ENCODE data around the gene RALGDS. TPM values are rescaled to one million over a fixed set of nuclear protein-coding genes. Genes with fewer than 3 reads are reported as not detected.

Gene RALGDS
- total and polyA plus RNA-seq, 9 of the 15 experiments (the other 6 are each of a cell fraction or from before 2014, with no cell fraction given), result 0.75 to 43.3 (median 27.1) TPM

GRCh38 chr9:133122935-133123611 is 2.0 kb upstream of the RALGDS start (continued):
- TF ChIP-seq PHF8 (IDR thresholded peaks at IDR 0.05; ENCODE audit: borderline replicate concordance, low read length), result no peak; the same call in 1 of the 2 replicates
- TF ChIP-seq LEF1 (IDR thresholded peaks at IDR 0.05), result peak; percentile 93
- no peak for TF ChIP-seq PURB (CRISPR knock-in tag; IDR thresholded peaks at IDR 0.05; ENCODE audit: low read depth)
- no peak for TF ChIP-seq SIN3B (IDR thresholded peaks at IDR 0.05; ENCODE audit: low read depth)
- TF ChIP-seq NR1H2 (CRISPR knock-in tag; IDR thresholded peaks at IDR 0.05), result no peak
- TF ChIP-seq MEIS2 (IDR thresholded peaks at IDR 0.05; ENCODE audit: partially characterized antibody), result peak; percentile 98
- no peak for TF ChIP-seq IFI16 (CRISPR knock-in tag; IDR thresholded peaks at IDR 0.05)
- TF ChIP-seq MTA1 (IDR thresholded peaks at IDR 0.05; ENCODE audit: borderline replicate concordance), result peak; percentile 89
- TF ChIP-seq, protein P1, sequence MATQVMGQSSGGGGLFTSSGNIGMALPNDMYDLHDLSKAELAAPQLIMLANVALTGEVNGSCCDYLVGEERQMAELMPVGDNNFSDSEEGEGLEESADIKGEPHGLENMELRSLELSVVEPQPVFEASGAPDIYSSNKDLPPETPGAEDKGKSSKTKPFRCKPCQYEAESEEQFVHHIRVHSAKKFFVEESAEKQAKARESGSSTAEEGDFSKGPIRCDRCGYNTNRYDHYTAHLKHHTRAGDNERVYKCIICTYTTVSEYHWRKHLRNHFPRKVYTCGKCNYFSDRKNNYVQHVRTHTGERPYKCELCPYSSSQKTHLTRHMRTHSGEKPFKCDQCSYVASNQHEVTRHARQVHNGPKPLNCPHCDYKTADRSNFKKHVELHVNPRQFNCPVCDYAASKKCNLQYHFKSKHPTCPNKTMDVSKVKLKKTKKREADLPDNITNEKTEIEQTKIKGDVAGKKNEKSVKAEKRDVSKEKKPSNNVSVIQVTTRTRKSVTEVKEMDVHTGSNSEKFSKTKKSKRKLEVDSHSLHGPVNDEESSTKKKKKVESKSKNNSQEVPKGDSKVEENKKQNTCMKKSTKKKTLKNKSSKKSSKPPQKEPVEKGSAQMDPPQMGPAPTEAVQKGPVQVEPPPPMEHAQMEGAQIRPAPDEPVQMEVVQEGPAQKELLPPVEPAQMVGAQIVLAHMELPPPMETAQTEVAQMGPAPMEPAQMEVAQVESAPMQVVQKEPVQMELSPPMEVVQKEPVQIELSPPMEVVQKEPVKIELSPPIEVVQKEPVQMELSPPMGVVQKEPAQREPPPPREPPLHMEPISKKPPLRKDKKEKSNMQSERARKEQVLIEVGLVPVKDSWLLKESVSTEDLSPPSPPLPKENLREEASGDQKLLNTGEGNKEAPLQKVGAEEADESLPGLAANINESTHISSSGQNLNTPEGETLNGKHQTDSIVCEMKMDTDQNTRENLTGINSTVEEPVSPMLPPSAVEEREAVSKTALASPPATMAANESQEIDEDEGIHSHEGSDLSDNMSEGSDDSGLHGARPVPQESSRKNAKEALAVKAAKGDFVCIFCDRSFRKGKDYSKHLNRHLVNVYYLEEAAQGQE (IDR thresholded peaks at IDR 0.05; ENCODE audit: borderline replicate concordance), result peak; percentile 36; the same call in 1 of the 2 replicates
- TF ChIP-seq, protein P1 (CRISPR knock-in tag; IDR thresholded peaks at IDR 0.05; ENCODE audit: low read depth), result 0 out of 2 replicates have a peak, but pooled peaks have one; percentile 30
- 0 out of 2 replicates have a peak, but pooled peaks have one; percentile 53 for TF ChIP-seq TCF7 (IDR thresholded peaks at IDR 0.05; ENCODE audit: borderline replicate concordance)
- TF ChIP-seq NONO (IDR thresholded peaks at IDR 0.05; ENCODE audit: low read depth in 2 of 2, low read length in 1 of 2), result no peak
- TF ChIP-seq DDX20 (tag; IDR thresholded peaks at IDR 0.05; ENCODE audit: low read depth), result no peak
- TF ChIP-seq BCOR (IDR thresholded peaks at IDR 0.05), result peak; percentile 44; the same call in 1 of the 2 replicates
- TF ChIP-seq CBX1 (IDR thresholded peaks at IDR 0.05; ENCODE audit: low read depth), result no peak
- no peak; the same call in 1 of the 2 replicates for TF ChIP-seq TAL1 (IDR thresholded peaks at IDR 0.05)
- no peak for TF ChIP-seq ATF1 (CRISPR knock-in tag; IDR thresholded peaks at IDR 0.05)
- peak; percentile 66 for TF ChIP-seq ATF1 (tag; IDR thresholded peaks at IDR 0.05)
- TF ChIP-seq GATAD2A (IDR thresholded peaks at IDR 0.05), result peak; percentile 94
- TF ChIP-seq ZNF311 (CRISPR knock-in tag; IDR thresholded peaks at IDR 0.05), result no peak
- TF ChIP-seq CEBPG (CRISPR knock-in tag; IDR thresholded peaks at IDR 0.05), result no peak
- TF ChIP-seq CEBPG (tag; conservative IDR thresholded peaks at IDR 0.05 in 1 of 2, IDR thresholded peaks at IDR 0.05 in 1 of 2), result no peak
- TF ChIP-seq ARNT (IDR thresholded peaks at IDR 0.05), result peak; percentile 50 to 84; a peak in 3 of 4 replicates
- TF ChIP-seq TCF7L2 (IDR thresholded peaks at IDR 0.05; ENCODE audit: low read depth, low read length), result no peak
